MG63 (cell line): ENCODE measurements around the gene SLC25A22. TPM values are rescaled to one million over a fixed set of nuclear protein-coding genes. Genes with fewer than 3 reads are reported as not detected.

Experiments
- DNase-seq: peaks from one replicate; pipeline ENCODE4 v3.0.0-alpha.2; 2020
- H3K27me3 ChIP-seq: fragments of 250-450 bp; sonication (Bioruptor Pico); 2 replicates; pipeline ENCODE4 v1.5.1; 2020; ENCODE audit warnings: mild to moderate bottlenecking, moderate library complexity
- H3K36me3 ChIP-seq: fragments of 250-450 bp; sonication (Bioruptor Pico); 2 replicates; pipeline ENCODE4 v1.5.1; 2020; ENCODE audit warnings: mild to moderate bottlenecking, moderate library complexity
- H3K4me3 ChIP-seq: fragments of 250-450 bp; sonication (Bioruptor Pico); 2 replicates; pipeline ENCODE4 v1.5.1; 2020; ENCODE audit warnings: mild to moderate bottlenecking, moderate library complexity
- H3K9me3 ChIP-seq: fragments of 250-450 bp; sonication (Bioruptor Pico); 2 replicates; pipeline ENCODE4 v1.5.1; 2020; ENCODE audit warnings: mild to moderate bottlenecking, moderate library complexity
- total RNA-seq: library from RNA; depleted of rRNA; stranded (reverse); fragments of >200 nt; shearing (Covaris generic); gene quantifications from 2 replicates; pipeline ENCODE4 v1.2.3, GENCODE V29; 2014; ENCODE audit warnings: low replicate concordance

The SLC25A22 gene
- total RNA-seq, 1 experiment from 2014 or later, result 31.3 TPM

DNA sequence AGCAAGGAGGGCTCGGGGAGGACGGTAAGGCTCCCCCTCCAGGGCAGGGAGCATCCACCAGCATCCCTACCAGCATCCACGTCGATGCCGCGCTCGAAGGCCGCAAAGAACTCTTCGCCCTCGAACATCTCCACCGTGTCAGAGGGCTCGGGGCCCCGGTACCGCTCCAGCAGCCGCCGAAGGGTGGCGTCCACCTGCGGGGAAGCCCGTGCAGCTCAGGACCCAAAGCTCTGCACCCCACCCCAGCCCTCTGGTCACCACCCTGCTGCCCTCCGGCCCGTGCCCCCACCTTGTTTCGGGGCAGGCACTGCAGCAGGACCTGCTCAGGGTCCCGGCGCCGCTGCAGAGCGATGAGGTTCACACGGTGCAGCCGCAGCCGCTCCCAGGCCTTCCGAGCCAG is 2.4 kb upstream of the SLC25A22 start:
- Histone ChIP-seq H3K4me3 (no peak overlapping the region), H3K36me3 (peaks cover 33% of the 10 kb centered on the region), H3K27me3 (no peaks in the 10 kb centered on the region)

GRCh38 chr11:799641-800316 is 1.7 kb upstream of the SLC25A22 start:
- H3K27me3 ChIP-seq, result no peaks in the 10 kb centered on the region
- H3K36me3 ChIP-seq, result peaks cover 32% of the 10 kb centered on the region
- H3K4me3 ChIP-seq, result no peak overlapping the region
- DNase-seq, result no peak
- H3K9me3 ChIP-seq, result no peaks in the 10 kb centered on the region

More for the DNA sequence above, 2.4 kb upstream of the SLC25A22 start:
- DNase-seq, result no peak
- no peaks in the 10 kb centered on the region for H3K9me3 ChIP-seq

DNA sequence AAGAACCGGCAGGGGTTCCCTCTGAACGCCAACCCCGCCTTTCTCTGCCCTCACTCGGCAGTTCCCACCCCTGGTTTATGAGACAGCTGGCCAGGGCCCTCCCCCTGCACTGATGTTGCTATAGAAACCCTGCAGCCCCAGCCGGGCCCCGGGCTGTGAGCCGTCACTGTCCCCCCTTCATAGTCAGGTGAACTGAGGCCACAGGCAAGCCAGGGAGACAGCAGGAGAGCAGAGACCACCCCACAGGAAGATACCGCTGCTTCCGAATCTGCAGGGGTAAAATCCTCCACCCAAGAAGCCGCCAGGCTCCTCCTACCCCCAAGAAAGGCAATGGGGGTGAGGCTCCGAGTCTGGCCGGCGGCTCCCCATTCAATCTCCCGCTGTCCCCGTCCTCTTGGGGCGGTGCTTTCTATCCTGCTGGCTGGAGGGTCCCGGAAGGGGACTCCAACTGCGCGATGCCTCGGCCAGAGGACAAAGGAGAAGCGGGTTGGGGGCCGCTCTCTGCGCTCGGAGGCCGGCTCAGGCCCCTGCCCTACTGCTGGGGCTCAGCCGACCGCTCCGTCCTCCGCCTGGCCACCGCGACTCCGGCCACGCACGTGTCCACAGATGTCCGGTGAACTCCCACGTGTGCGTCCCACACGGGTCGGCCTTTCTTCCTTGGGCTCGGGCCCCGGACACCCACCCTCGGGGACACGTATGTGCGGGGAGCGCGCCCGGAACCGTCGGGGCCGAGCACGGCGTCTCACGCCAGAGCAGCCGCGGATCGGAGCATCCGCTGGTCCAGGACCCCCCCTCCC is 587 bp downstream of the SLC25A22 start:
- no peaks in the 10 kb centered on the region for H3K27me3 ChIP-seq
- DNase-seq, result peak; percentile 82
- peak overlapping the region; percentile 99 for H3K4me3 ChIP-seq
- no peaks in the 10 kb centered on the region for H3K9me3 ChIP-seq
- peaks cover 39% of the 10 kb centered on the region for H3K36me3 ChIP-seq

- H3K27me3 ChIP-seq, result no peaks in the 10 kb centered on the region
- no peak for DNase-seq
- no peaks in the 10 kb centered on the region for H3K9me3 ChIP-seq
- H3K4me3 ChIP-seq, result peak overlapping the region; percentile 99
- peaks cover 41% of the 10 kb centered on the region for H3K36me3 ChIP-seq
Measured at GRCh38 chr11:796565-797295, 1.4 kb downstream of the SLC25A22 start.

DNA sequence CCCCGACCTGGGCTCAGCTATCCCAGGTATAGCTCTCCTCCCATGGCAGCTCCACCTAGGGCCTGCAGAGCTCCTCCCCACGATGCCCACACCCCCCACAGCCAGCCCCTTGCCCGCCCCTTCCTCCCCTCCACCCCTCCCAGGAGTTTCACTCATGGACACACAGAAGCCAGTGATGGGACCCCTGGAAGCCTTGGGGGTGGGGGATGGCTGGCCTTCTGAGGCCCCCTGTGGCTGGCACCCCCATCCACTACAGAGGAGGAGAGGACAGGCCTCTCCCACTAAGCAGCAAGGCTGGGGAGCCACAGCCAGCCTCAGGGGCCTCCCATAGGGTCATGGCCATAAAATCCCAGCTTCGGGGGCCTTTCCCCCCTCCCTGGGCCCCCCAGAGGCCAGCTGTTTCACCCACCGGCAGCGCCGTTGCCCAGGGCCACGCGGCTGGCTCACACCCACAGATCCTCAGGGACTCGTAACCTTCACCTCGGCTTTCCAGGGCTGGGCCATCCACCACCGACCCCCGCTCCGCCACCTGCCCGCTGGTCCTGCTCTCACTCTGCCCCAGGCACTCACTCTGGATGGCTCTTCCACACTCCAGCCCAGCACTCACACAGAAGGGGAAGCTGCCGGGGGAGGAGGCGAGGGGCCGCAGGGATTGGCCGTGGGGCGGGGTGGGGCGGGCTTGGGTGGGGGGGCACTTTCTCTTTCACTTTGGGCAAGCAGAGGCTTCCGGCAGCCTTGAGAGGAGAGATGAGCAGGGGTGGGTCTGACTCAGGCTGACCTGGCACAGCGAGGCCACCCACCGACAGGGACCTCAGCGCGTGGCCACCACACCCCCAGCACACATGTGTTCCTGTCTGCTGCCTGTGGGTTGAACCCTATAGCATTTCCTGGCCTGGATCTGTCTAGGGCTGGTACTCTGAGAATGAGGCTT is 2.2 kb downstream of the SLC25A22 start:
- Histone ChIP-seq H3K9me3 (no peaks in the 10 kb centered on the region), H3K4me3 (peak overlapping the region; percentile 99), H3K36me3 (peaks cover 45% of the 10 kb centered on the region), H3K27me3 (no peaks in the 10 kb centered on the region)
- peak; percentile 94 for DNase-seq

DNA sequence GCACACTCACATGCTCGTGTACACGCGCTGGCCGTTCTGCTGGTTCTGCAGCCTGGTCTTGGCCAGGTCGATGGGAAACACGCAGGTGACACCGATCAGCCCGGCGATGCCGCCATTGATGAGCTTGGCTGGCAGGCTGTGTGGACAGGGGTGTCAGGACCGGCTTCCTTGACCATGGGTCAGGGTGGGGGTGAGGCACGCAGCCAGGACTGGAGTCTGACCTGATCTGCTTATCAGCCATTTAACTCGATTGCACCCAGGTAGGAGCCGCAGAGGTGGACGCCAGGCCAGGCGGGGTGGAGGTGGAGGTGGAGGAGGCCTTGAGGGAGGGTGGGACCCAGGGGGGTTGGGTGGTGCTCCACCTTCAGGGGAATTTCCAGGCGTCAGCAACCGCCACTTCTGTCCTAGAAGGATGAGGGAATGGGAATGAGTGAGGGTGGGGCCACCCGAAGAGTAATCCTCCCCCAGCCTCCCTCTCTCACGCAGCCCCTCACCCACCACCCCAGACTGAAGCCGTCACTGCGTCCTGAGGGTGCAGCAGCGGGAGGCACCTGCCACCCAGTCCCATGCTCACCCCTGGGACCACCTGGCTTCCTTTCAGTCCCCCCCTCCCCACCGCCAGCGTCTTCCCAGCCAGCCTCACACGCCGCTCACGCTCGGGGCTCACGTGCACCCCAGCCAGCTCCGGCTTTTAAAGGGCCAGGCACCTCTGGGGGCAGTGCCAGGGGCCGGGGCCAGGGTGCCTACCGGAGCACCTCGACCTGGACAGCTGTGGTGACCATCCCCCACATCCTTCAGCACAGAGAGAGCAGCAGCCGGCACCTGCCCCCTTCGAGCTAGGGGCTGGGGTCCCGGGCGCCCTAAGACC is 3.1 kb downstream of the SLC25A22 start:
- peak overlapping the region; percentile 99 for H3K4me3 ChIP-seq
- no peaks in the 10 kb centered on the region for H3K27me3 ChIP-seq

GRCh38 chr11:794013-794765 is 3.9 kb downstream of the SLC25A22 start:
- no peak overlapping the region for H3K4me3 ChIP-seq
- H3K9me3 ChIP-seq, result no peaks in the 10 kb centered on the region
- no peak for DNase-seq
- H3K27me3 ChIP-seq, result no peaks in the 10 kb centered on the region
- H3K36me3 ChIP-seq, result peaks cover 37% of the 10 kb centered on the region

More for the DNA sequence above, 3.1 kb downstream of the SLC25A22 start:
- DNase-seq, result no peak
- peaks cover 42% of the 10 kb centered on the region for H3K36me3 ChIP-seq
- no peaks in the 10 kb centered on the region for H3K9me3 ChIP-seq

- H3K9me3 ChIP-seq, result no peaks in the 10 kb centered on the region
- peaks cover 35% of the 10 kb centered on the region for H3K36me3 ChIP-seq
- DNase-seq, result peak; percentile 57
- H3K27me3 ChIP-seq, result no peaks in the 10 kb centered on the region
- no peak overlapping the region for H3K4me3 ChIP-seq
Measured at GRCh38 chr11:793556-793955, 4.5 kb downstream of the SLC25A22 start.

DNA sequence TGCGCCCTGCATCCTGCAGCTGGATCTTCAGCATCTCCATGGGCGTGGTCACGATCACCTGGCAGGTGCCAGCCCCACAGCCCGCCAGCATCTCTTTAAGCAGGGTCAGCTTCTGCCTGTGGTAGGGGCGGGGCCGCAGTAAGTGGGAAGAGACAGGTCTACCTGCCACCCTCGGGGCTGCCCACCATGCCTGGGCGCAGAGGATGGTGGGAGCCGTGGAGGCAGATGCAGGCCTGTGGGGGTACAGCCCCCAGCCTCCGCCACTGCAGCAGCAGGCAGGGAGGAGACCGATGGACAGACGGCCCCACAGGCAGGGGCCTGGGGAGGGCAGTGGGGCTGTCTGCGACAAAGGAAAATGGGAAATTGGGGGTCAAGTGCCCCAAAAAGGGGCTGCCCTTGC is 5.2 kb downstream of the SLC25A22 start:
- no peak for DNase-seq
- Histone ChIP-seq H3K4me3 (no peak overlapping the region), H3K36me3 (peaks cover 35% of the 10 kb centered on the region), H3K27me3 (no peaks in the 10 kb centered on the region), H3K9me3 (no peaks in the 10 kb centered on the region)

GRCh38 chr11:792535-792821 is 5.6 kb downstream of the SLC25A22 start:
- DNase-seq, result no peak
- Histone ChIP-seq H3K36me3 (peaks cover 35% of the 10 kb centered on the region), H3K27me3 (no peaks in the 10 kb centered on the region), H3K9me3 (no peaks in the 10 kb centered on the region), H3K4me3 (no peak overlapping the region)

DNA sequence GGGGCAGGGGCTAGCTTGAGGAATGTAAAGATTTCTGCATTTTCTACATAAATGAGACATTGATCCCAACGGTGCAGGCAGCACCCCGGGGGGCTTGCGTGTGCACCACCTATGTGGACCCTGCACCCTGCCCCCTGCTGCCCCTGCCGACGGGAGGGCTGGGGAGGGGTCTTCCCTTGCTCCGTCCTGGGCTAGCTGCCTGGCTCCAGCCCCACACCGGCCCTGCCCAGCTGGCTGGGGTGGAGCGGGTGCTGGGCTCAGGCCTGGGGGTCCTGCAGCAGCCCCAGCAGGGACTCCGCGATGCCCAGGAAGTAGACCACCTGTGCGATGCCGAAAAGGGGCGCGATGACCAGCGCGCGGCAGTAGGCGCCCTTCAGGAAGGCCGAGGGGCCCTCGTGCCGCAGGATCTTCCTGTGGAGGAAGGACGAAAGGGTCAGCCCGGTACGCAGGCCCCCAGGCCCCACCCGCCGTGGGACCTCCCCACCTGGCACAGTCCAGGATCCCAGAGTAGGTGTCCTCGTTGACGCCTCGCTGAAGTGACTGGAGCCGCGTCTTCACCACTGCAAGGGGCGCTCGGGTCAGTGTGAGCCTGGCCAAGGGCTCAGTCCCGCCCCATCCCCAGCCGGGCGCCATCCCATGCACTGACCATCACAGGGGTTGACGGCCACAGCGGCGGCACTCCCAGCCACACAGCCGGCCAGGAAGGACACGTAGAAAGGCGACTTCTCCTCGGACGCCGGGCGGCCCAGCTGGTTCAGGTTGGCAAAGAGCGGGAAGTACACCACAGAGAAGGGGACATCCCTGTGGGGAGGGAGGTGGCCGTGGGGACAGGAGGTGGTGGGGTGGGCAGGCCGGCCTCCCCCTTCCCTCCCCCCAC is 6.2 kb downstream of the SLC25A22 start:
- peaks cover 35% of the 10 kb centered on the region for H3K36me3 ChIP-seq
- H3K9me3 ChIP-seq, result no peaks in the 10 kb centered on the region
- H3K4me3 ChIP-seq, result no peak overlapping the region
- no peak for DNase-seq
- H3K27me3 ChIP-seq, result no peaks in the 10 kb centered on the region

- H3K27me3 ChIP-seq, result no peaks in the 10 kb centered on the region
- DNase-seq, result peak; percentile 62
- no peaks in the 10 kb centered on the region for H3K9me3 ChIP-seq
- no peak overlapping the region for H3K4me3 ChIP-seq
- H3K36me3 ChIP-seq, result peaks cover 35% of the 10 kb centered on the region
Measured at GRCh38 chr11:790721-791564, 7.1 kb downstream of the SLC25A22 start.

- H3K27me3 ChIP-seq, result no peaks in the 10 kb centered on the region
- H3K36me3 ChIP-seq, result peaks cover 35% of the 10 kb centered on the region
- no peak within 1 kb of the TSS for H3K4me3 ChIP-seq
- no peaks in the 10 kb centered on the region for H3K9me3 ChIP-seq
- DNase-seq, result no peak
Measured at GRCh38 chr11:789943-790342, 8.1 kb downstream of the SLC25A22 start, which contains the start of gene CEND1. CEND1 (minus strand) TSS chr11:790090; CDS start chr11:788576, 1,514 bp downstream.
